NCI-H510A (cell line): ENCODE results near the gene RASSF5.

ENCODE experiments used
- DNase-seq: peaks from one replicate; lab custom pipeline; 2025; lab: John Stamatoyannopoulos, UW

RASSF5 gene, protein sequence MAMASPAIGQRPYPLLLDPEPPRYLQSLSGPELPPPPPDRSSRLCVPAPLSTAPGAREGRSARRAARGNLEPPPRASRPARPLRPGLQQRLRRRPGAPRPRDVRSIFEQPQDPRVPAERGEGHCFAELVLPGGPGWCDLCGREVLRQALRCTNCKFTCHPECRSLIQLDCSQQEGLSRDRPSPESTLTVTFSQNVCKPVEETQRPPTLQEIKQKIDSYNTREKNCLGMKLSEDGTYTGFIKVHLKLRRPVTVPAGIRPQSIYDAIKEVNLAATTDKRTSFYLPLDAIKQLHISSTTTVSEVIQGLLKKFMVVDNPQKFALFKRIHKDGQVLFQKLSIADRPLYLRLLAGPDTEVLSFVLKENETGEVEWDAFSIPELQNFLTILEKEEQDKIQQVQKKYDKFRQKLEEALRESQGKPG

DNA sequence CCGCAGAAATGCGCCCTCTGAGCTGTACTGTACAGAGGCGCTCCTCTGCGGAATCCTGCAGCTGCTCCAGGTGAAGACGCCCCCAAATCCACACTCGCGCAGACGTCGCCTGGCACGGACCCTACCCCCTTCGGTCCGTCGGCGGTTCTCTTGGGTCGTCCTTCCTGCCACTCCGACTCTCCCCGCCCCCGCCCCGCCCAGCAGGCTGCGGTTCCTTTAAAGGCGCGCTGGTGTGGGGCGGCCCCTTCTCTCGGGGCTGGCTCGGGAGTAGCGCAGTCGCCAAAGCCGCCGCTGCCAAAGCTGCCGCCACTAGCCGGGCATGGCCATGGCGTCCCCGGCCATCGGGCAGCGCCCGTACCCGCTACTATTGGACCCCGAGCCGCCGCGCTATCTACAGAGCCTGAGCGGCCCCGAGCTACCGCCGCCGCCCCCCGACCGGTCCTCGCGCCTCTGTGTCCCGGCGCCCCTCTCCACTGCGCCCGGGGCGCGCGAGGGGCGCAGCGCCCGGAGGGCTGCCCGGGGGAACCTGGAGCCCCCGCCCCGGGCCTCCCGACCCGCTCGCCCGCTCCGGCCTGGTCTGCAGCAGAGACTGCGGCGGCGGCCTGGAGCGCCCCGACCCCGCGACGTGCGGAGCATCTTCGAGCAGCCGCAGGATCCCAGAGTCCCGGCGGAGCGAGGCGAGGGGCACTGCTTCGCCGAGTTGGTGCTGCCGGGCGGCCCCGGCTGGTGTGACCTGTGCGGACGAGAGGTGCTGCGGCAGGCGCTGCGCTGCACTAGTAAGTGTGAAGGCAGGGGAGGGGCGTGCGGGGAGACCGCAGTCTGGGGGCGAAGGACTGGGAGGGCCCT is at the start of gene RASSF5:
Gene RASSF5, plus strand, starts transcription at position 248 of the 846 bp plus-strand sequence. Its CDS starts 72 bp downstream, at position 320.
- peak; percentile 63 for DNase-seq

DNA sequence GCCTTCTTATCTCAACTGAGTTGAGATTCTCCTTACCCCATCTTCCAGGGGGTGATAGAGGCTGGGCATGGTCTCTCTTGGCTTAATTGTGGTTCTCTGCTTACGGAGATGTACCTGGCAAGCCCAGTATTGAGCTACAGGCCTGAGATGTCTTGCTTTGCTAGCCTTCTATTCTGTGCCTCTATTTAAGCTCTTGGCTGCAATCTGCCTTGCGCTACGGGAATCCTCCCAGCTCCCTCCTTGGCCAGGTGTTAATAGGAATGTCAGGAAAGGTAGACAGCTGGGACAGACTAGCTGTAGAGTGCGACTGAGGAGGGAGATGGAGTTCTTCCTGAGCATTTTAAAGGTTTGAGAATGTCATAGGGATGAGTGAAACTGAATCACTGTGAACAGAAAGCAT is 47.6 kb upstream of the RASSF5 start:
- DNase-seq: no peak

DNA sequence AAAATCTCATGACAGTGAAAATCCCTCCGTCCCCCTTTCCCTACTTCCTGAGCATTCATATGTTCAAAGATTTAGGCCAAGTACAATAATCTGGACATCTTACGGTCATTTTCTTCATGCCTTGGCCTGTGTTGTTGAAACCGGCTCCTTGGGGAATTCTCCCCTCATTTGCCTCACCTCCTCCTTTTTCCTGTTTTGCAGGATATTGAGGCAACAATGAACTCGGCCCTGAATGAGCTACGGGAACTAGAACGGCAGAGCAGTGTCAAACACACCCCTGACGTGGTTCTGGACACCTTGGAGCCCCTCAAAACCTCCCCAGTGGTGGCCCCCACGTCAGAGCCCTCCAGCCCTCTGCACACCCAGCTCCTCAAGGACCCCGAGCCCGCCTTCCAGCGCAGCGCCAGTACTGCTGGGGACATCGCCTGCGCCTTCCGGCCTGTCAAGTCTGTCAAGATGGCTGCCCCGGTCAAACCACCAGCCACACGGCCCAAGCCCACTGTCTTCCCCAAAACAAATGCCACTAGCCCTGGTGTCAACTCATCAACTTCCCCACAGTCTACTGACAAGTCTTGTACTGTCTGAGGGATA is 46.4 kb upstream of the RASSF5 start:
- no peak for DNase-seq

DNA sequence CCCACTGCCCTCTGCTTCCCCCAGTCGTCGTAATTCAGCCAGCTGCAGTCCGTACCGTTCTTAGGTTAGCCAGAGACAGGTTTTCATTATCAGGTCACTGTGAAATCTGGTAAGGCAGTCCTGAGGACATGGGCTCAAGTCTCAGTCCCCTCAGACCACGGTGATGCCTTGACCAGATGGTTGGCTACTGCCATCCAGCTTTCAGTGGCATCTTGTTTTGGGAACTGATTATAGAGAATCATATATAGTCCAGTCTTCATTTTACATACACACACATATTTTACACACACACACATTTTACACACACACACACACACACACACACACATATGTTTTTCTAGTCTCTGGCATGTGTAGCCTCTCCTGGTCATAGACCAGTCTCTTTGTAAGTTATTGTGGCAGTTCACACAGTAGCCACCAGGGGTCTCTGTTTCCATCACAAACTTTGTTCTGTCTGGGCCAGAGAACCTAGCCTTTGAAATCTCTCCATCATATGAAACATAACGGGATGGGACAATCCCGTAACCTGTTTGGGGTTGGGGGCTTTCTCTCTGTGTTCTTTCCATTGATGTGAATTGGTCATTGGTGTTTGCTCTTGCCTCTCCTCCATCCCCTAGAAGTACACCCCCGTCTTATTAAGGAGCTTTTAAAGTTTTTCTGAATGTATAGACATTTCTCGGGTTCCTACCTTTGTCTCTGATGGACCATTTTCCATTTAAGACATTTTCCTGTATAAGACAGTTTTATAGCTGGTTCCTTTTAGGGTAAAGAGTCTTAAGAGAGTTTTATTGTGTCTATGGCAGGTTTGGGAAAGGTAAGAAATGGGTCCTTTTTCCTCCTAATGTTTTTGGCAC is 45.5 kb upstream of the RASSF5 start:
- DNase-seq: peak; percentile 22

DNA sequence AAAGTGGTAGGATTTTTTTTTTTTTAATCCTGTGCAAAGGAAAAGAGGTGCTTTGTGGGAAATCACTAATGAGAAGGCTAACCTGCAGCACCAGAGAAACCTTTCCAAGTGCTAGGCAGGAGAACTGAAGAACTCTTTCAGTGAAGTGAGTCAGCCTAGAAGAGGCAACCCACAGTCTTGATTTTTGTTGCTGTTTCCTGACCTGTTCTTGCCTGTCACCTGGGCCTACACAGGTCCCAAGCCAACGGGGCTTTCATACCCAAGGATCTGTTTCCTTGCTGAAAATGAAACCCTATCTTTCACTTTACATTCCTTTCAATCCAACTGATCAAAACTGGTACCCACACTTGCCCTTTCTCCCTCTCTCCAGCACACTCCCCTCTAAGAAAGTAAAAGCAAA is 44.2 kb upstream of the RASSF5 start:
- no peak for DNase-seq

DNA sequence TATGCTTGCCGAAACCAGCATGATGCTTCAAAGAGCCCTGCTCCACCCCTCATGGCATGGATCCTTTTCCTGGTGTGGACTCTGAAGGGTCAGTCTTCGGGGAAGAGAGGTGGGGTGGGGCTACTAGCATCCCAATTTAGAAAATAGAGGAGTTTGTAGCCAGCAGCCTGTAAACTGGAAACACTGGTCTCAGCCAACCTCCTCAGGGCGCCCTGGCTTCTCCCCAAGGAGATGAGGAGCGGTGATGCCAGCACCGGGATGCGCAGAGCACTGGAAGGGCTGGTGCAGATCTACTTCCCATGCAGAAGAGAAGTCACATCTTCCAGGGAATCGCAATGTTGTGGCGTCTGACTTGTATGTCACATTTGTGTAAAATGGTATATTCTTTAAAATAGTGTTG is 43.4 kb upstream of the RASSF5 start:
- DNase-seq: no peak

DNA sequence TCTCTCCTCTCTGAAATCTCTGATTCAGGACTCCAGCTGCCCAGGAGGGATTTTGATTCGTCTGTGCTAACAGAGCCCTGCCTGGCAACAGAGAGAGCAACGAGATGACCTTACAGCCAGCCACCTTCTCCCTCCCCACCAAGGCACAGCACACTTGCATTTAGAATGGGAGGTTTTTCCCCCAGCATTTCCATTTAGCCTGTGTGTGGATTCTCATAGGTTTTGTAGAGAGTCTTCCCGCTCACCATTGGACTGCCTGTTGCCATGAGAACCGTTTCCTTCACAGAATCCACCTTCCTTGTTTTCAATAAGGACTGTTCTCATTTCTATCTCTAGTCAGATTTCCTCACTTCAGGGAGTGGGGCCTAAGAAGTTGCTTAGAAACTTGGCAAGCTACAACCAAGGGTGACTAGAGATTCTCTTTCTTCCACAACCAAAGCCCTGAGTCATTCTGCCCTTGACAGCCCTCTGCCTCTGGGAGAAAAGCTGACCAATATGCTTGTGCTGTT is 42.8 kb upstream of the RASSF5 start:
- DNase-seq: no peak

DNA sequence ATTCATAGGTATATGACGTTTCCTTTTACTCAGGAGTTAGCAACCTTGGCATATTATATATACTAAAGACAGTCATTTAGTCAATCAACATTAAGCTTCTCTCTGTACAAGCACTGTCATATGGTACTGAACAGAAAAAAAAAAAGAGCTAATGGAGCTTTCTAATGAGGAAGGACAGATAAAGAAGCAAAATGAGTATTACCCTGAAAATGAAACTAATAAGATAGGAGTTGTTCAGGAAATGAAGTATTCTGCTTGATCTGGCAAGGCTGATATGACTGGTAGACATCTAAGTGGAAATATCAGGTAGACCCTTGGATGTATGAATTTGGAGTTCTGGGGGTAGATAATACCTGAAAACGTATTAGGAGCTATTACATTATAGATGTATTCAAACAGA is 41.4 kb upstream of the RASSF5 start:
- no peak for DNase-seq

DNA sequence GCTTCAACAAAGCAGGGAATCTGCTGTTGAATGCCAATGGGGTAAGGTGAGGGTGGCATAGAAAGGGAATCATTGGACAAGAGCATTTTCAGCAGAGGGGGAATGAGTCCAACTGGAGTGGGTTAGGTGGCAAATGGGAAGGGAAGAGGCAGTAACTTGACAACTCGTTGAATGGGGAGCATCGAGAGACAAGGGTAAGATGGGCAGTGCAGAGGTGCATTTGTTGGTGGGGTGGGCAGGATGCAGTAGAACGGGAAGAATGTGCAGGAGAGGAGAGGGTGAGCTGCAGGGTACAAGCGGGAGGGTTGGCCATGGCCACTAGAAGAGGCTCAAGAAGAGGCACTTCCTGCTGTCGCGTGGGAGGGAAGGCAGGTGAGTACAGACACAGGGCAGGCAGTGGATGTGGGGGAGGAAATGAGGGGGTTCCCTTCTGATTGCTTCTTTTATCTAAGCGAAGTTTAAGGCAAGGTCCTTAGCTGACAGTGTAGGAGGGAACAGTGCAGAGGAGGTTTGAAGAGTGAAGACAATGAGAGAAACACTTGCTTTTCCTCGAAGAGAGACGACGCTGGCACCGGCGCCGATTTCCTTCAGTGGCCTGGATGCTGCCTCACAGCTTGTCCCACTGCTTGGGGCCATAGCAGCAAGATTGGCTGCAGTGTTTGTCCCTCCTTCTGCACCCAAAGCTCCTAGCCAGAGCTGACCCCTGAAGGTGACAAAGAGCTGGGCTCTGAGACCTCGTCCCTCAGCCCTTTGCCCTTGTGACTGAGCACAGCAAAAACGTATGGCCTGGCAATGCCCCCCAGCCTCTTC is 40.3 kb upstream of the RASSF5 start:
- no peak for DNase-seq

DNA sequence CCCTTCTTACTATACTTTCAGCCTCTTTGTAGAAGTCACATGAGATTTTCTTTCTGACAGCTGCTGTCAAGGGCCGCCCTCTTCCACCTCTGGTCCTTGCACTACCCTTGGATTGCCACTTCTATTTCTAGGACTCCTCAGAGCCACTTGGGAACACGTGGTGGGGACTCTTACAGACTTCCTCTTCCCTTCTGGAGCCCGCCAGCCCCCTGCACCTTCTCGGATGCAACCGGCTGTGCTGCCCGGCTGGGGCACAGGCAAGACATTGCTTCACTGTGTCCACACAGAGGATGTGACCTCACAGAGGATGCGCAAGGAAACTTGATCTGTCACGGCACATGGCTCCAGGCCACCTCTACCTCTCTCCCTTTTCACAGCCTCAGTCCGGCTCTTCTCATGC is 39.4 kb upstream of the RASSF5 start:
- DNase-seq: peak; percentile 58

DNA sequence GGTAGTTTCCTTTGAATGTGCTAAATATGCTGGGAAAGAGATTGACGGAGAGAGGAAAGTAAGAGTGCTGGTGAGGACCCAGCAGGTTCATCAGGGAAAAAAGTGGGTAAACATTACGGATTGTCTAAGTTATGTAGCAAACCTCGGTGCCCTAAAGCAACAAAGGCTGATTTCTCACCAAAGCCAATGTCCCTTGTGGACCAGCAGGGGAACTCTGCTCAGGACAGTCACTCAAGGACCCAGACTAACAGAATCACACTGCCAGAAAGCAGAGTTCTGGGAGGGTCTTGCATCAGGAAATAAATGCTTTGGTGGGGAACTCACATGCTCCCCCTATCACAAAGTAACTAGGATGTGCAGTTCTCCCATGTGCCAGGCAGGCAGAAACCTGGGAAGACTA is 38.8 kb upstream of the RASSF5 start:
- no peak for DNase-seq

DNA sequence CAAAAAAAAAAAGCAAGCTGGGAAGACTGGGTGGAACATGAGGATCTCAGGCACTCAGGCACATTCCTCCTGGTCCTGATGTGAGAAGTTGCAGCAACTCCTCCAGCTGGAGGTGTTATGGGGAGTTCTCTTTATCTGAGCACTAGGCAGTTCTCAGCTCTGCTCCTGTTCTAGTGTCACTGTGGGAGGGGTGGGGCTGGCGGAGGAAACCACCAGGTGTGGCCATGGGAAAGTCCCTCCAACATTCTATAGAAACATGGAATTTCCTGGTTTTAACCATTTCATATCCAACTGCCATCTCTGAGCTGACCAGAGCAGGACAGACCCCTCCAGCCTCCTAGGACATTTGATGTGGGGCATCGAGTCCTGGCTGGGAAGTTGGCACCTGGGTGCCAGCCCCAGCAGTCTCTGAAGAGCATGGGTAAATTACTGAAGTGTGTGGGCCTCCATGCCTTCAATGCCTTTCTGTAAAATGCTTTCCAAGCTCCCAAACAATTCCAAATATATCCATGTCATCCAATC is 37.9 kb upstream of the RASSF5 start:
- DNase-seq: no peak

DNA sequence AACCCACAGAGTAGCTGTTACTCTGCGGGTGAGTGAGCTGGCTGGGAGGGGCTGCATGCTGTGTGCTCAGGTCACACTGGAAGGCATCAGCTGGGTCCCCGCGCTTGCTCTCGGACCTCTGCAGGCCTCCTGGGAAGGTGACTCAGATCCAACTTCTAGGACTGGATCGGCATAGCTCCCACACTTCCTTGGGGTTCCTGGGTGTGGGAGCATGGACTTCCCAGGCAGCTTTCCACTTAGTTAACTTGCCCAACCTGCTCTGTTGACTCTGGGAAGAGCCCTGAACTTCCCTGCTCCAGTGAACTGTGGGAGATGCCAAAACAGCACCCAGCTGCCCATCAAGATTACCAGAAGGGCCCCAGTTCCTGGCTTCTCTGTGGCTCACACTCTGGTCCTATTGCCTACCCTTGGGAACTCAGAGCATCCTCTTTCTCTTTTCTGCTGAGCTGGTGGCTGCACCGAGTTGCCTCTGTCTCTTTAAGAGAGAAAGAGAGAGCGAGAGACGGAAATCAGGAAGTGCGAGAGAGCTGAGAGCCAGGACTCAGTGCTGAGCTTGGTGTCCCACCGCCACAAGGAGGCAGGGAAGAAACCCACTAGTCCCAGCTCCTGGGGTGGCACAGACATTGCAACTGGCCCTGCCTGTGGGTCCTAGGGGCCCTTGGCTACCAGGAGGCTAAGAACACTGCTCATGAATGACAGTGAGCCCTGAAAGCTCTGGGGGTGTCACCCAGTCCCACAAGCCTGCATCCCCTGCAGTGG is 37.2 kb upstream of the RASSF5 start, which contains the start of gene IKBKE:
Gene IKBKE, plus strand, starts transcription at position 544 of the 759 bp plus-strand sequence. CDS start 2,752 bp downstream, outside the sequence.
- DNase-seq: peak; percentile 28

DNA sequence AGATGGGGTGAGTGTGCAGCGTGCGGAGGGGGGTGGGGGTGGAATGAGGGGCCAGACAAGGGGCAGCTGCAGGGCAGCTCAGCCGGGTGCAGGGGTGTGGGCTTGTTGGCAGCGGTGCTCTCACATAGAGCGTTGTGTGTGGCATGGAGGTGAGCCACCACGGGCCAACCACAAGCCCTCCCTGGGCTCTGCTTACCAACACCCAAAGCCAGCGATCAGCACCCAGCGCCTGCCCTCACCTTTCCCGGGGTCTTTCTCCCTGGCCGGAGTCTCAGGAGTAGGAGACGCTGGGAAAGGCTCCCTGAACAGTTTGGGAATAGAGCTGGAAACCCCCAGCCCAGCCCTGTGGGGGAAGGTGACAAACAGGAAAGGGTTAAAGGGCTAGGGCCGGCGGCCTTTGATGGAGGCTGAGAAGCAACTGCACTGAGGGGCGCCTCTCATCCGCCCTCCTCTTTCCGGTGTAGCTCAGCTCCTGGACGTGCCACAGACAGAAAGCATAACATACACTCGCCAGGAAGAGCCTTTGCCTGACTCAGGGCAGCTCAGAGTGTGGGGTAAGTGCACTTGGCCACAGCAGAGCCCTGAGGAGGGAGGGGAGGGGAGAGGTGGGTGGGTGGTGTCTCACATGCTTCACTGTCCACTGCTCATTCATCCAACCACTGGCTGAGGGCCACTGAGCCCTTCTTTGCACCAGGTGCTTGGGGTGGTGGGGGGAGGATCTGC is 36.5 kb upstream of the RASSF5 start:
- peak; percentile 39 for DNase-seq

DNA sequence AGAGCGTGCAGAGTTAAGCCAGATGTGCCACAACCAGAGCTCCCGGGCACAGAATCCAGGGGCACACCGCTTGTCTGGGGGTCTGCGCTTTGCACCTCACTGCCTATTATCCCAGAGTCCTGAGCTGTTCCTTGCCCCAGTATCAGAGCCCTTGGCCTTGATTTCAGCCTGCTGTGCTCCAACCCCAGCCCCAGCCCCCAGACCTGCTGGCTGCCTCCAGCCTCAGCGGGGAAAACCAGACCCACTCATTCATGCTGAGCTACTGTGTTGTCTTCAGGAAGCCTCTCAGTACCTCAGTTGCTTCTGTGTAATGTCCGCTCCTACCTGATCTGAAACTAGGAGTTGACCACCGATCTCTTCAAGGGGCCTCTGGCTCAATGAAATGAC is 35.9 kb upstream of the RASSF5 start:
- no peak for DNase-seq

DNA sequence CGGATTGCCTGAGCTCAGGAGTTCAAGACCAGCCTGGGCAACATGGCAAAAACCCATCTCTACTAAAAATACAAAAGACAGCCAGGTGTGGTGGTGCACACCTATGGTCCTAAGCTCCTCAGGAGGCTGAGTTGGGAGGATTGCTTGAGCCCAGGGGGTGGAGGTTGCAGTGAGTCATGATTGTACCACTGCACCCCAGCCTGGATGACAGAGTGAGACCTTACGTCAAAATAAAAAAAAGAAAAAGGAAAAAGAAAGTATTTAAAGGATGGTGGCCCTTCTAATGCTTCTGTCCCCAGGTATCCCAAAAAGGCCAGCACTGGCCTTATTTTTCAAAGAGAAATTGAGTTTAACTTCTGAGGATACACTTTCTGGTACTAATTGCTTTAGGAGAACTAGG is 35.3 kb upstream of the RASSF5 start:
- DNase-seq: no peak

DNA sequence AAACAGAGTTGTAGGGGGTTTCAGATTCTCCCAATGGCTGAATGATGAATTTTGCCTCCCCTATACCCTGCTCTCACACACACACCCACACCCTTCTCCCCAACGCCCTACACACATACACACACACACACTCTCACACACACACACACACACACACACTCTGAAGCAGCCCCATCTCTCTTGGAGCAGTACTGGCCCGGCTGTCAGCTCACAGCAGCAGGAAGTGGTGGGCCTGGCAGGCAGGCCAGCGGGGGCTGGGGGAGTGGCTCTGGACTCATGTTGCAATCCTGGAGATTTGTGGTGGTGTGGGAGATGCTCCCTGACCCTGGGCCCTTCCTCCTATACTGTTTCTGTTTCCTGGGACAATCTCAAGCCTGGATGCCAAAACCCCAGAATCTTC is 34.9 kb upstream of the RASSF5 start:
- DNase-seq: no peak

DNA sequence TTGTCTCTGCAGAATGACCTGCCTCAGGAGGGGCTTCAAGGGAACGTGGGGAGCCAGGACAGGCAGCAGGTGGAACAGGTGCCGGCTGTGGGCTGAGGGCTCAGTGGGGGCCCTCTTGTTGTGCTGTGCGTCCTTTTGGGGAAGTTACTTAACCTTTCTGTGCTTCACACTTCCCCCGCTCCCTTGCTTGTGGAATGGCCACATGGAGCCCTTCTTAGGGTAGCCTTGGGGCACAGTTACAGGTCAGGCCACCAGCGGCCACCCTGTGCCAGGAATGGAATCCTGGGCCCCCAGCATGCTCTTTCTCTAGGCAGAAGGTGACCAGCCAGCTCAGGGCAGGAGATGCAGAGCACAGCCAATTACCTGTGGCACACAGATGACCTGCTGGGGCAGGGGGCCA is 34.4 kb upstream of the RASSF5 start:
- no peak for DNase-seq

DNA sequence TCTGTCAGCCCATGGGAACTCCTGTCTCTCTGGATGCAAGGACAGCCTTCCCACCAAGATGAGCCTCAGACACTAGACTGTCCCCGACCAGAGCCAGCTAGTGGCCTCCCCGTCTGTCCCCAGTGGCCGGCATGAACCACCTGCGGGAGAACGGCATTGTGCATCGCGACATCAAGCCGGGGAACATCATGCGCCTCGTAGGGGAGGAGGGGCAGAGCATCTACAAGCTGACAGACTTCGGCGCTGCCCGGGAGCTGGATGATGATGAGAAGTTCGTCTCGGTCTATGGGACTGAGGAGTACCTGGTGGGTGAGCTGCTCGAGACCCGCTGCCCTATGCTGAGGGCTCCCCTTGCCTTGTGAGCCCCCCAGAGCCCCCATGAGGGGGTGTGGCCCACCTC is 31.3 kb upstream of the RASSF5 start:
- no peak for DNase-seq
